K562 (cell line): ENCODE results near the gene IMMP2L. TPM values are rescaled to one million over a fixed set of nuclear protein-coding genes. Genes with fewer than 3 reads are reported as not detected.

Experiments used
- BMI1 ChIP-seq: fragments of 150-350 bp; IDR thresholded peaks from 2 replicates; pipeline ENCODE4 v1.6.1; 2014; ENCODE audit warnings: low read length
- DACH1 ChIP-seq: fragments of 450-650 bp; IDR thresholded peaks from 2 replicates; pipeline ENCODE4 v1.6.1; 2018; ENCODE audit not compliant: partially characterized antibody
- HNRNPLL ChIP-seq: fragments of 200-400 bp; formaldehyde crosslinking; IDR thresholded peaks from 2 replicates; pipeline ENCODE4 v1.6.1; 2017; ENCODE audit warnings: low read length, low read depth, mild to moderate bottlenecking; ENCODE audit not compliant: poor library complexity, severe bottlenecking
- ILF3 ChIP-seq: fragments of 450-650 bp; IDR thresholded peaks from 2 replicates; pipeline ENCODE4 v1.6.1; 2018; ENCODE audit warnings: antibody characterized with exemption, mild to moderate bottlenecking, moderate library complexity, borderline replicate concordance
- MCM3 ChIP-seq: fragments of 450-650 bp; IDR thresholded peaks from 2 replicates; pipeline ENCODE4 v1.6.1; 2016
- TARDBP ChIP-seq: fragments of 450-650 bp; IDR thresholded peaks from 2 replicates; pipeline ENCODE4 v1.6.1; 2016
- TBL1XR1 ChIP-seq, 2 experiments: IDR thresholded peaks; 2 replicates each; pipeline ENCODE4 v1.6.1; 2012; ENCODE audit warnings: improper control_type of control experiment in 2 of 2, low read length in 2 of 2, mild to moderate bottlenecking in 1 of 2
- TRIM25 ChIP-seq: fragments of 450-650 bp; IDR thresholded peaks from 2 replicates; pipeline ENCODE4 v1.7.0; 2016; ENCODE audit warnings: borderline replicate concordance
- TSC22D4 ChIP-seq: fragments of 450-650 bp; IDR thresholded peaks from 2 replicates; pipeline ENCODE4 v1.6.1; 2016; ENCODE audit warnings: missing genetic modification characterization, missing biosample characterization, control low read depth
- ZBTB8A ChIP-seq: fragments of 450-650 bp; IDR thresholded peaks from 2 replicates; pipeline ENCODE4 v1.6.1; 2018; ENCODE audit warnings: mild to moderate bottlenecking, moderate library complexity; ENCODE audit not compliant: partially characterized antibody
- ZNF232 ChIP-seq: sonication (generic); formaldehyde crosslinking; IDR thresholded peaks from 2 replicates; pipeline ENCODE4 v1.8.0; 2022; ENCODE audit warnings: mild to moderate bottlenecking, missing genetic modification reagents
- polyA plus RNA-seq, 8 experiments: library from polyadenylated mRNA; depleted of rRNA in 4 of 8; stranded (reverse) in 5 of 8; unstranded in 3 of 8; fragments of >200 nt; fragmentation: Nextera tagmentation in 2 of 8; fragmentation: Illumina TruSeq in 1 of 8; extraction: Ambion mirVana in 2 of 8; extraction: Trizol in 1 of 8; gene quantifications; 2 replicates each; pipeline versions ENCODE4 v1.2.1 to v1.2.3, GENCODE V29; 2011 to 2014; ENCODE audit warnings: inconsistent platforms in 1 of 8, missing spikeins in 1 of 8
- total RNA-seq, 7 experiments: library from RNA; depleted of rRNA in 6 of 7; stranded (reverse); fragments of >200 nt in 6 of 7; fragmentation: Illumina TruSeq in 2 of 7; extraction: Trizol in 2 of 7; gene quantifications; 2 replicates each; pipeline versions ENCODE4 v1.2.1 to v1.2.3, GENCODE V29; 2011 to 2021; ENCODE audit warnings: low replicate concordance in 1 of 7
- TF ChIP-seq, protein P1 (sequence below): fragments of 250-450 bp; sonication (Bioruptor Pico); IDR thresholded peaks from 2 replicates; pipeline ENCODE4 v1.4.0; 2020; ENCODE audit warnings: mild to moderate bottlenecking, moderate library complexity
- TF ChIP-seq, protein P2 (sequence below): fragments of 450-650 bp; formaldehyde crosslinking; IDR thresholded peaks from 2 replicates; pipeline ENCODE4 v1.4.0; 2020; ENCODE audit warnings: mild to moderate bottlenecking, moderate library complexity
- TF ChIP-seq, protein P3 (sequence below): fragments of 450-650 bp; IDR thresholded peaks from 2 replicates; pipeline ENCODE4 v1.6.1; 2017; ENCODE audit warnings: antibody characterized with exemption, mild to moderate bottlenecking
- TF ChIP-seq, protein P4 (sequence below): fragments of 450-650 bp; IDR thresholded peaks from one replicate; pipeline ENCODE4 v1.6.1; 2018; ENCODE audit warnings: mild to moderate bottlenecking, moderate library complexity; ENCODE audit not compliant: partially characterized antibody

Gene IMMP2L
- total and polyA plus RNA-seq, 9 of the 15 experiments (the other 6 are each of a cell fraction or from before 2014, with no cell fraction given): 29.7 to 116 (median 53.0) TPM

GRCh38 chr7:111561904-111562732 is at the start of gene IMMP2L (continued):
- TF ChIP-seq, protein P1, sequence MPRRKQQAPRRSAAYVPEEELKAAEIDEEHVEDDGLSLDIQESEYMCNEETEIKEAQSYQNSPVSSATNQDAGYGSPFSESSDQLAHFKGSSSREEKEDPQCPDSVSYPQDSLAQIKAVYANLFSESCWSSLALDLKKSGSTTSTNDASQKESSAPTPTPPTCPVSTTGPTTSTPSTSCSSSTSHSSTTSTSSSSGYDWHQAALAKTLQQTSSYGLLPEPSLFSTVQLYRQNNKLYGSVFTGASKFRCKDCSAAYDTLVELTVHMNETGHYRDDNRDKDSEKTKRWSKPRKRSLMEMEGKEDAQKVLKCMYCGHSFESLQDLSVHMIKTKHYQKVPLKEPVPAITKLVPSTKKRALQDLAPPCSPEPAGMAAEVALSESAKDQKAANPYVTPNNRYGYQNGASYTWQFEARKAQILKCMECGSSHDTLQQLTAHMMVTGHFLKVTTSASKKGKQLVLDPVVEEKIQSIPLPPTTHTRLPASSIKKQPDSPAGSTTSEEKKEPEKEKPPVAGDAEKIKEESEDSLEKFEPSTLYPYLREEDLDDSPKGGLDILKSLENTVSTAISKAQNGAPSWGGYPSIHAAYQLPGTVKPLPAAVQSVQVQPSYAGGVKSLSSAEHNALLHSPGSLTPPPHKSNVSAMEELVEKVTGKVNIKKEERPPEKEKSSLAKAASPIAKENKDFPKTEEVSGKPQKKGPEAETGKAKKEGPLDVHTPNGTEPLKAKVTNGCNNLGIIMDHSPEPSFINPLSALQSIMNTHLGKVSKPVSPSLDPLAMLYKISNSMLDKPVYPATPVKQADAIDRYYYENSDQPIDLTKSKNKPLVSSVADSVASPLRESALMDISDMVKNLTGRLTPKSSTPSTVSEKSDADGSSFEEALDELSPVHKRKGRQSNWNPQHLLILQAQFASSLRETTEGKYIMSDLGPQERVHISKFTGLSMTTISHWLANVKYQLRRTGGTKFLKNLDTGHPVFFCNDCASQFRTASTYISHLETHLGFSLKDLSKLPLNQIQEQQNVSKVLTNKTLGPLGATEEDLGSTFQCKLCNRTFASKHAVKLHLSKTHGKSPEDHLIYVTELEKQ (CRISPR knock-in tag): no peak
- TF ChIP-seq TRIM25 (no peak), DACH1 (no peak), ILF3 (0 out of 2 replicates have a peak, but pooled peaks have one; percentile 60), ZBTB8A (no peak), HNRNPLL (peak; percentile 83), TARDBP (no peak), TSC22D4 (tag) (no peak), MCM3 (no peak), ZNF232 (peak; percentile 97), TBL1XR1 (IDR thresholded peaks at IDR 0.05; ENCODE audit: low read length in 2 of 2) (peak in 1 of 2 experiments; percentile 59; a peak in 3 of 4 replicates), BMI1 (no peak)
- TF ChIP-seq, protein P2, sequence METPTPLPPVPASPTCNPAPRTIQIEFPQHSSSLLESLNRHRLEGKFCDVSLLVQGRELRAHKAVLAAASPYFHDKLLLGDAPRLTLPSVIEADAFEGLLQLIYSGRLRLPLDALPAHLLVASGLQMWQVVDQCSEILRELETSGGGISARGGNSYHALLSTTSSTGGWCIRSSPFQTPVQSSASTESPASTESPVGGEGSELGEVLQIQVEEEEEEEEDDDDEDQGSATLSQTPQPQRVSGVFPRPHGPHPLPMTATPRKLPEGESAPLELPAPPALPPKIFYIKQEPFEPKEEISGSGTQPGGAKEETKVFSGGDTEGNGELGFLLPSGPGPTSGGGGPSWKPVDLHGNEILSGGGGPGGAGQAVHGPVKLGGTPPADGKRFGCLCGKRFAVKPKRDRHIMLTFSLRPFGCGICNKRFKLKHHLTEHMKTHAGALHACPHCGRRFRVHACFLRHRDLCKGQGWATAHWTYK (CRISPR knock-in tag): peak; percentile 92; the same call in 1 of the 2 replicates
- TF ChIP-seq, protein P3, sequence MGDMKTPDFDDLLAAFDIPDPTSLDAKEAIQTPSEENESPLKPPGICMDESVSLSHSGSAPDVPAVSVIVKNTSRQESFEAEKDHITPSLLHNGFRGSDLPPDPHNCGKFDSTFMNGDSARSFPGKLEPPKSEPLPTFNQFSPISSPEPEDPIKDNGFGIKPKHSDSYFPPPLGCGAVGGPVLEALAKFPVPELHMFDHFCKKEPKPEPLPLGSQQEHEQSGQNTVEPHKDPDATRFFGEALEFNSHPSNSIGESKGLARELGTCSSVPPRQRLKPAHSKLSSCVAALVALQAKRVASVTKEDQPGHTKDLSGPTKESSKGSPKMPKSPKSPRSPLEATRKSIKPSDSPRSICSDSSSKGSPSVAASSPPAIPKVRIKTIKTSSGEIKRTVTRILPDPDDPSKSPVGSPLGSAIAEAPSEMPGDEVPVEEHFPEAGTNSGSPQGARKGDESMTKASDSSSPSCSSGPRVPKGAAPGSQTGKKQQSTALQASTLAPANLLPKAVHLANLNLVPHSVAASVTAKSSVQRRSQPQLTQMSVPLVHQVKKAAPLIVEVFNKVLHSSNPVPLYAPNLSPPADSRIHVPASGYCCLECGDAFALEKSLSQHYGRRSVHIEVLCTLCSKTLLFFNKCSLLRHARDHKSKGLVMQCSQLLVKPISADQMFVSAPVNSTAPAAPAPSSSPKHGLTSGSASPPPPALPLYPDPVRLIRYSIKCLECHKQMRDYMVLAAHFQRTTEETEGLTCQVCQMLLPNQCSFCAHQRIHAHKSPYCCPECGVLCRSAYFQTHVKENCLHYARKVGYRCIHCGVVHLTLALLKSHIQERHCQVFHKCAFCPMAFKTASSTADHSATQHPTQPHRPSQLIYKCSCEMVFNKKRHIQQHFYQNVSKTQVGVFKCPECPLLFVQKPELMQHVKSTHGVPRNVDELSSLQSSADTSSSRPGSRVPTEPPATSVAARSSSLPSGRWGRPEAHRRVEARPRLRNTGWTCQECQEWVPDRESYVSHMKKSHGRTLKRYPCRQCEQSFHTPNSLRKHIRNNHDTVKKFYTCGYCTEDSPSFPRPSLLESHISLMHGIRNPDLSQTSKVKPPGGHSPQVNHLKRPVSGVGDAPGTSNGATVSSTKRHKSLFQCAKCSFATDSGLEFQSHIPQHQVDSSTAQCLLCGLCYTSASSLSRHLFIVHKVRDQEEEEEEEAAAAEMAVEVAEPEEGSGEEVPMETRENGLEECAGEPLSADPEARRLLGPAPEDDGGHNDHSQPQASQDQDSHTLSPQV: peak; percentile 94
- TF ChIP-seq, protein P4, sequence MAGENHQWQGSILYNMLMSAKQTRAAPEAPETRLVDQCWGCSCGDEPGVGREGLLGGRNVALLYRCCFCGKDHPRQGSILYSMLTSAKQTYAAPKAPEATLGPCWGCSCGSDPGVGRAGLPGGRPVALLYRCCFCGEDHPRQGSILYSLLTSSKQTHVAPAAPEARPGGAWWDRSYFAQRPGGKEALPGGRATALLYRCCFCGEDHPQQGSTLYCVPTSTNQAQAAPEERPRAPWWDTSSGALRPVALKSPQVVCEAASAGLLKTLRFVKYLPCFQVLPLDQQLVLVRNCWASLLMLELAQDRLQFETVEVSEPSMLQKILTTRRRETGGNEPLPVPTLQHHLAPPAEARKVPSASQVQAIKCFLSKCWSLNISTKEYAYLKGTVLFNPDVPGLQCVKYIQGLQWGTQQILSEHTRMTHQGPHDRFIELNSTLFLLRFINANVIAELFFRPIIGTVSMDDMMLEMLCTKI: no peak
